ENCODE data around the gene OR6M1.

Gene OR6M1

GRCh38 chr11:123775715-123776549, 30.2 kb downstream of the OR6M1 start:
- no peak for DNase-seq (ENCODE audit: low read depth)

- no peak for DNase-seq (ENCODE audit: low read depth)
Measured at GRCh38 chr11:123775289-123775688, 30.9 kb downstream of the OR6M1 start.

GRCh38 chr11:123773959-123774358, 32.2 kb downstream of the OR6M1 start:
- DNase-seq (ENCODE audit: low read depth) = no peak

GRCh38 chr11:123773026-123773425, 33.1 kb downstream of the OR6M1 start:
- DNase-seq (ENCODE audit: low read depth) = no peak

GRCh38 chr11:123771664-123772063, 34.5 kb downstream of the OR6M1 start:
- no peak for DNase-seq (ENCODE audit: low read depth)

- DNase-seq (ENCODE audit: low read depth) = no peak
Measured at GRCh38 chr11:123770712-123771111, 35.4 kb downstream of the OR6M1 start.

- no peak for DNase-seq (ENCODE audit: low read depth)
Measured at GRCh38 chr11:123765601-123766000, 40.5 kb downstream of the OR6M1 start.

GRCh38 chr11:123762422-123762821, 43.7 kb downstream of the OR6M1 start:
- DNase-seq (ENCODE audit: low read depth) = no peak

- no peak for DNase-seq (ENCODE audit: low read depth)
Measured at GRCh38 chr11:123760894-123761293, 45.3 kb downstream of the OR6M1 start.

- no peak for DNase-seq (ENCODE audit: low read depth)
Measured at GRCh38 chr11:123757976-123758375, 48.2 kb downstream of the OR6M1 start.

GRCh38 chr11:123755813-123756212, 50.3 kb downstream of the OR6M1 start:
- DNase-seq (ENCODE audit: low read depth) = no peak
